Lower leg skin (tissue), 4 donors: ENCODE results near the gene SLC38A10. TPM values are rescaled to one million over a fixed set of nuclear protein-coding genes. Genes with fewer than 3 reads are reported as not detected.

Experiments
- DNase-seq, 2 donors: peaks; one replicate each; pipeline ENCODE4 v3.0.0-alpha.2; 2019; ENCODE audit warnings: low spot score in 2 of 2
- H3K4me3 ChIP-seq: fragments of 200-600 bp; sonication (generic); 2 replicates; pipeline ENCODE4 v1.5.1; 2017; ENCODE audit warnings: mild to moderate bottlenecking, low read depth; ENCODE audit not compliant: poor library complexity, severe bottlenecking
- CTCF ChIP-seq, 3 donors: fragments of 450-650 bp; IDR thresholded peaks; one replicate each; pipeline ENCODE4 v1.5.1; 2016; ENCODE audit warnings: antibody characterized with exemption in 3 of 3, mild to moderate bottlenecking in 3 of 3, moderate library complexity in 2 of 3
- POLR2A ChIP-seq, 2 donors: fragments of 450-650 bp; IDR thresholded peaks; one replicate each; pipeline ENCODE4 v1.6.1; 2016 to 2017; ENCODE audit warnings: antibody characterized with exemption in 2 of 2, mild to moderate bottlenecking in 1 of 2, moderate library complexity in 1 of 2
- WGBS, 2 donors: methylation state at CpG; one replicate each; pipeline ENCODE4 v1.1.5; 2018; 5-methylcytosine and 5-hydroxymethylcytosine counted together
- intact Hi-C: fragments of 100-400 bp; cut with DNase I; formaldehyde crosslinking; loops from one replicate; pipeline ENCODE4 v1.15.0; 2023; ENCODE audit warnings: low total_unique reads
- total RNA-seq, 4 donors: library from RNA; depleted of rRNA; stranded (reverse); fragments of >200 nt; gene quantifications; one replicate each; pipeline ENCODE4 v1.1.0, GENCODE V29; 2016

The SLC38A10 gene
- total RNA-seq, 4 donors from 2014 or later, result 47.5 to 100 (median 73.3) TPM

- DNase-seq, result no peak
- 91 to 98% methylated on average over 11 to 14 of the region's 14 CpGs for WGBS, 2 donors
- intact Hi-C loops, result no loop called here
- H3K4me3 ChIP-seq, result no peak overlapping the region
- TF ChIP-seq CTCF (IDR thresholded peaks at IDR 0.05) (no peak), POLR2A (IDR thresholded peaks at IDR 0.05) (no peak)
These were observed 99.1 kb downstream of the SLC38A10 start for GRCh38 chr17:81195941-81196495.

Other genes starting within 250 kb of the SLC38A10 start
- gene PVALEF, start 129.8 kb downstream of the SLC38A10 start, total RNA-seq, result not detected
- 1 to 10 TPM in 3 of 4 donors, under 1 TPM in 1; 0.81 to 3.5 (median 2.2) TPM for gene AATK, start 129.1 kb downstream of the SLC38A10 start, total RNA-seq
- gene CEP131, start 72.3 kb downstream of the SLC38A10 start, total RNA-seq, result 10 to 100 TPM in 1 of 4 donors, 1 to 10 TPM in 3; 4.3 to 12.9 (median 8.4) TPM
- gene TEPSIN, start 56.3 kb downstream of the SLC38A10 start, total RNA-seq, result 100 to 1,000 TPM in 1 of 4 donors, 10 to 100 TPM in 3; 40.7 to 104 (median 62.6) TPM
- gene NDUFAF8, start 56.0 kb downstream of the SLC38A10 start, total RNA-seq, result 10 to 100 TPM; 10.0 to 30.4 (median 15.9) TPM
- gene BAHCC1, start 100.2 kb upstream of the SLC38A10 start, total RNA-seq, result 10 to 100 TPM in 2 of 4 donors, 1 to 10 TPM in 2; 4.1 to 14.2 (median 10.0) TPM
- 1,000 to 10,000 TPM; 3,349 to 4,521 (median 4,085) TPM for gene ACTG1, start 217.5 kb upstream of the SLC38A10 start, total RNA-seq
- gene FSCN2, start 233.1 kb upstream of the SLC38A10 start, total RNA-seq, result 1 to 10 TPM in 3 of 4 donors, under 1 TPM in 1; 0.46 to 2.7 (median 1.8) TPM